GM21360 (cell line): ENCODE data around the gene AIG1.
"Not testable (repeated sequence)": the region's sequence is repeated elsewhere in the genome, so short reads cannot be mapped to it uniquely, and the experiment has no call there.

Experiments used
- ATAC-seq: cut with Tn5 transposase; IDR thresholded peaks from one replicate; pipeline ENCODE4 v1.9.1; 2021; ENCODE audit warnings: mild to moderate bottlenecking, moderate library complexity; ENCODE audit not compliant: unreplicated experiment

AIG1 gene

GRCh38 chr6:143313163-143313562 is 252.5 kb downstream of the AIG1 start:
- no peak for ATAC-seq

- no peak for ATAC-seq
Measured at GRCh38 chr6:143321491-143322086, 260.9 kb downstream of the AIG1 start.

- ATAC-seq, result no peak
Measured at GRCh38 chr6:143322386-143322785, 261.7 kb downstream of the AIG1 start.

GRCh38 chr6:143323729-143324470 is 263.2 kb downstream of the AIG1 start:
- no peak for ATAC-seq

- no peak for ATAC-seq
Measured at GRCh38 chr6:143325379-143326140, 264.9 kb downstream of the AIG1 start.

- ATAC-seq, result no peak
Measured at GRCh38 chr6:143328876-143329275, 268.2 kb downstream of the AIG1 start.

- no peak for ATAC-seq
Measured at GRCh38 chr6:143329323-143329722, 268.6 kb downstream of the AIG1 start.

GRCh38 chr6:143331362-143331761 is 270.7 kb downstream of the AIG1 start:
- ATAC-seq, result no peak

GRCh38 chr6:143332153-143332845 is 271.6 kb downstream of the AIG1 start:
- ATAC-seq, result no peak

- no peak for ATAC-seq
Measured at GRCh38 chr6:143333081-143333480, 272.4 kb downstream of the AIG1 start.

GRCh38 chr6:143333749-143334520 is 273.2 kb downstream of the AIG1 start:
- no peak for ATAC-seq

- no peak for ATAC-seq
Measured at GRCh38 chr6:143335865-143336264, 275.2 kb downstream of the AIG1 start.

- ATAC-seq, result no peak
Measured at GRCh38 chr6:143336446-143337152, 275.9 kb downstream of the AIG1 start.

GRCh38 chr6:143337201-143337949 is 276.7 kb downstream of the AIG1 start:
- no peak for ATAC-seq

GRCh38 chr6:143339223-143339622 is 278.5 kb downstream of the AIG1 start:
- no peak for ATAC-seq

- not testable (repeated sequence) for ATAC-seq
Measured at GRCh38 chr6:143345477-143345876, 284.8 kb downstream of the AIG1 start.

GRCh38 chr6:143346004-143346403 is 285.3 kb downstream of the AIG1 start:
- ATAC-seq, result no peak

- no peak for ATAC-seq
Measured at GRCh38 chr6:143348531-143348930, 287.8 kb downstream of the AIG1 start.

- no peak for ATAC-seq
Measured at GRCh38 chr6:143349530-143349929, 288.8 kb downstream of the AIG1 start.
